ENCODE results near the gene IFNA14. TPM values are rescaled to one million over a fixed set of nuclear protein-coding genes. Genes with fewer than 3 reads are reported as not detected.

IFNA14 gene
- total RNA-seq: not detected

GRCh38 chr9:21239911-21240310 lies at the start of gene IFNA14:
IFNA14 (minus strand) TSS chr9:21240005; CDS start chr9:21239935, 70 bp downstream.
- Histone ChIP-seq H3K27me3 (no peaks in the 10 kb centered on the region), H3K4me3 (no peak within 1 kb of the TSS), H3K9me3 (no peaks in the 10 kb centered on the region), H3K27ac (no peak within 1 kb of the TSS), H3K36me3 (no peaks in the 10 kb centered on the region), H3K4me1 (no peaks in the 10 kb centered on the region)
- intact Hi-C loops (cut with DNase I; ENCODE audit: low total_unique reads): no loop called here
- in situ Hi-C loops (cut with MboI; ENCODE audit: low sequenced_read_pairs in 4 of 4): no loop called here
- TF ChIP-seq CTCF (IDR thresholded peaks at IDR 0.05 in 4 of 5, conservative IDR thresholded peaks at IDR 0.05 in 1 of 5): no peak
- TF ChIP-seq POLR2A (IDR thresholded peaks at IDR 0.05): no peak
- ATAC-seq (no peak), DNase-seq (no peak)

- TF ChIP-seq POLR2A (IDR thresholded peaks at IDR 0.05) (no peak), CTCF (IDR thresholded peaks at IDR 0.05 in 4 of 5, conservative IDR thresholded peaks at IDR 0.05 in 1 of 5) (no peak)
These were observed 47.5 kb upstream of the IFNA14 start for GRCh38 chr9:21287280-21287679.

GRCh38 chr9:21286659-21287058 lies 46.9 kb upstream of the IFNA14 start:
- ATAC-seq (no peak), DNase-seq (no peak)
- TF ChIP-seq POLR2A (IDR thresholded peaks at IDR 0.05): no peak
- TF ChIP-seq CTCF (IDR thresholded peaks at IDR 0.05 in 4 of 5, conservative IDR thresholded peaks at IDR 0.05 in 1 of 5): no peak
- in situ Hi-C loops (cut with MboI; ENCODE audit: low sequenced_read_pairs in 4 of 4) (no loop called here), intact Hi-C loops (cut with DNase I; ENCODE audit: low total_unique reads) (no loop called here)
- Histone ChIP-seq H3K4me3 (no peak overlapping the region), H3K27ac (no peak overlapping the region), H3K36me3 (no peaks in the 10 kb centered on the region), H3K4me1 (no peaks in the 10 kb centered on the region), H3K9me3 (no peaks in the 10 kb centered on the region), H3K27me3 (no peaks in the 10 kb centered on the region)

More at GRCh38 chr9:21287280-21287679, 47.5 kb upstream of the IFNA14 start:
- no peaks in the 10 kb centered on the region for H3K36me3 ChIP-seq
- no peak overlapping the region for H3K27ac ChIP-seq
- intact Hi-C loops (cut with DNase I; ENCODE audit: low total_unique reads): no loop called here
- H3K4me1 ChIP-seq: no peaks in the 10 kb centered on the region
- no peak for DNase-seq
- ATAC-seq: no peak
- no peak overlapping the region for H3K4me3 ChIP-seq
- in situ Hi-C loops (cut with MboI; ENCODE audit: low sequenced_read_pairs in 4 of 4): no loop called here
- H3K9me3 ChIP-seq: no peaks in the 10 kb centered on the region
- H3K27me3 ChIP-seq: no peaks in the 10 kb centered on the region

- no peak overlapping the region for H3K4me3 ChIP-seq
- no peaks in the 10 kb centered on the region for H3K27me3 ChIP-seq
- ATAC-seq (no peak), DNase-seq (no peak)
- no peak overlapping the region for H3K27ac ChIP-seq
- intact Hi-C loops (cut with DNase I; ENCODE audit: low total_unique reads) (no loop called here), in situ Hi-C loops (cut with MboI; ENCODE audit: low sequenced_read_pairs in 4 of 4) (no loop called here)
- no peaks in the 10 kb centered on the region for H3K4me1 ChIP-seq
- TF ChIP-seq CTCF (IDR thresholded peaks at IDR 0.05 in 4 of 5, conservative IDR thresholded peaks at IDR 0.05 in 1 of 5) (no peak), POLR2A (IDR thresholded peaks at IDR 0.05) (no peak)
- H3K9me3 ChIP-seq: no peaks in the 10 kb centered on the region
- no peaks in the 10 kb centered on the region for H3K36me3 ChIP-seq
These were observed 46.3 kb upstream of the IFNA14 start for GRCh38 chr9:21286099-21286498.

GRCh38 chr9:21281275-21281674 lies 41.5 kb upstream of the IFNA14 start:
- ATAC-seq: no peak
- no peak for DNase-seq
- in situ Hi-C loops (cut with MboI; ENCODE audit: low sequenced_read_pairs in 4 of 4): no loop called here
- no peaks in the 10 kb centered on the region for H3K36me3 ChIP-seq
- H3K9me3 ChIP-seq: no peaks in the 10 kb centered on the region
- intact Hi-C loops (cut with DNase I; ENCODE audit: low total_unique reads): no loop called here
- no peaks in the 10 kb centered on the region for H3K4me1 ChIP-seq
- H3K27me3 ChIP-seq: no peaks in the 10 kb centered on the region
- no peak overlapping the region for H3K27ac ChIP-seq
- no peak overlapping the region for H3K4me3 ChIP-seq
- TF ChIP-seq POLR2A (IDR thresholded peaks at IDR 0.05): no peak
- no peak for TF ChIP-seq CTCF (IDR thresholded peaks at IDR 0.05 in 4 of 5, conservative IDR thresholded peaks at IDR 0.05 in 1 of 5)

All from gastrocnemius medialis (tissue), 4 donors.